Colonic mucosa (tissue), 4 donors: ENCODE results near the gene ZBTB26. TPM values are rescaled to one million over a fixed set of nuclear protein-coding genes. Genes with fewer than 3 reads are reported as not detected.

Experiments
- DNase-seq: peaks from one replicate; pipeline ENCODE4 v3.0.0-alpha.2; 2020
- H3K27ac ChIP-seq: fragments of 200-600 bp; one replicate; pipeline ENCODE4 v1.8.0; 2021
- H3K27me3 ChIP-seq: fragments of 200-600 bp; one replicate; pipeline ENCODE4 v1.8.0; 2021
- H3K36me3 ChIP-seq: fragments of 200-600 bp; one replicate; pipeline ENCODE4 v1.8.0; 2021
- H3K4me1 ChIP-seq: fragments of 200-600 bp; one replicate; pipeline ENCODE4 v1.8.0; 2021; ENCODE audit warnings: mild to moderate bottlenecking
- H3K4me3 ChIP-seq: fragments of 200-600 bp; one replicate; pipeline ENCODE4 v1.8.0; 2021
- H3K9ac ChIP-seq, 2 donors: one replicate each; pipeline ENCODE4 v1.7.0; 2013; ENCODE audit warnings: control low read depth in 2 of 2, low read depth in 2 of 2, low read length in 2 of 2
- H3K9me3 ChIP-seq: fragments of 200-600 bp; one replicate; pipeline ENCODE4 v1.8.0; 2021
- CTCF ChIP-seq: fragments of 200-600 bp; IDR thresholded peaks from one replicate; pipeline ENCODE4 v1.8.0; 2022; ENCODE audit warnings: antibody characterized with exemption, mild to moderate bottlenecking
- intact Hi-C: fragments of 100-400 bp; cut with DNase I; formaldehyde crosslinking; loops from one replicate; pipeline ENCODE4 v1.14.1; 2022
- total RNA-seq, 2 donors: library from RNA; stranded (reverse); fragmentation: NEBNext Ultra II Directional in 1 of 2; extraction: Animal tissue kit (Norgen Biotek cat#: 25700) in 1 of 2; gene quantifications; one replicate each; pipeline ENCODE4 v1.2.1, GENCODE V29; 2021
- donor health status: healthy.
- donor health status: DM: no; HTN: no; CAD: no.
- donor health status: DM: no; HTN: no; CAD: no.

The ZBTB26 gene
- total RNA-seq, 2 donors from 2014 or later, result 4.3 to 6.5 TPM

DNA sequence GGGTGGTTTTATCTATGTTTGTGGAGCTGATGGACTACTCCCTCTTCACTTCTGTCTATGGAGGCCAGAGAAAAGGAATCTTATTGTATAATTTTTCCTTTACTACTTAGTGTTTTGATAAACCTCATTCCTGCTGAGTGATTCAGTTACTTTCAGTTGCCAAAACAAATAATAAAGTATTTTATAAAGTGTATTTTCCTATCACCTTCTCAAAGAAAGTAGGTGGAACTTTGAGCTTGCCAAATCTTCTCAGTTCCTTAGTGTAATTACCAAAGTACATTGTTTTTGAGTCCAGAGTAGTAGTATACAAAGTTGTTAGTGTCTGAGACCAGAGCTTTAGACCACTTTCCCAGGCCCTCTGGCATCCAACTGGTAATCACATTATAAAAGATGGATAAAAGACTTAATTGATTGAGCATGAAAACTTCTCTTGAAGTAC is 23.0 kb upstream of the ZBTB26 start:
- no peak overlapping the region for H3K9ac ChIP-seq
- H3K9me3 ChIP-seq, result no peaks in the 10 kb centered on the region
- DNase-seq, result no peak
- H3K4me3 ChIP-seq, result no peak overlapping the region
- H3K27me3 ChIP-seq, result no peaks in the 10 kb centered on the region
- intact Hi-C loops, result no loop called here
- no peaks in the 10 kb centered on the region for H3K36me3 ChIP-seq
- TF ChIP-seq CTCF, result no peak
- H3K4me1 ChIP-seq, result no peaks in the 10 kb centered on the region
- H3K27ac ChIP-seq, result peak overlapping the region; percentile 25

DNA sequence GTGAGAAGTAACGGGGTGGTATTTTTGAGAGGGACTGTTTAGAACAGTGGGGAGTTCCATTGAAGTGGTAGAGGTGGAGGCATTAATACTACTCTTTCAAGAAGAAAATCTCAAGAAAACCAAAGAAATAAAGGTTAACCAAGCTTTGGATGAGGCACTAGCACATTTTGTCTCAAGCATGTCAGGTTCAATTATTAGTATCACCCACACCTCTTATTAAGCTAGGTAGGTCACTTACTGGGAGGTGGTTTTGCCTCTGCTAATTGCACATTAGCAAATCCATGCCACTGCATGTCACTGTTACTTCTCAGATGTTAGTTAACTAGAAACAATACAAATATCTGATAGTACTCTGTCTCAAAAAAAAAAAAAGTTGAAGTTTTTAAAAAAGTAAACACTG is 19.7 kb upstream of the ZBTB26 start:
- H3K4me1 ChIP-seq, result peaks cover 4% of the 10 kb centered on the region
- H3K4me3 ChIP-seq, result no peak overlapping the region
- H3K27me3 ChIP-seq, result no peaks in the 10 kb centered on the region
- H3K27ac ChIP-seq, result no peak overlapping the region
- no peaks in the 10 kb centered on the region for H3K36me3 ChIP-seq
- intact Hi-C loops, result no loop called here
- H3K9me3 ChIP-seq, result no peaks in the 10 kb centered on the region
- no peak for DNase-seq
- TF ChIP-seq CTCF, result no peak
- no peak overlapping the region for H3K9ac ChIP-seq

DNA sequence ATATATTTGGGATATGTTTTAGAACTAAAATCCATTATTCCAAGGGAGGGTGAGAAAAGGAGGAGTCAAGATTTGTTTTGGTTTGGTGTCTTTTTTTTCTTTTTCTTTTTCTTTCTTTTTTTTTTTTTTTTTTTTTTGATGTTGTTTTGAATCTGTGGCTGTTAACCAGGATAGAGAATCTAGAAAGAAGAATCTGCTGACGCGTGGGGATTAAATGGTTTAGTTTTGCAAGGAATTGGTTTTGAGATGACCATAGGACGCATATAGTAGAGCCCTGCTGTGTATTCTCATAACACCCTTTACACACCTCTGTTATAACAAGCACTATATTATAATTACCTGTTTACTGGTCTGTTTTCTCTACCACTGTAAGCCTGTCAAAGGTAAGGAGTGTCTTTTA is 19.0 kb upstream of the ZBTB26 start:
- TF ChIP-seq CTCF, result no peak
- no peaks in the 10 kb centered on the region for H3K36me3 ChIP-seq
- H3K9me3 ChIP-seq, result no peaks in the 10 kb centered on the region
- H3K27me3 ChIP-seq, result no peaks in the 10 kb centered on the region
- H3K9ac ChIP-seq, result no peak overlapping the region
- no peak overlapping the region for H3K4me3 ChIP-seq
- H3K4me1 ChIP-seq, result peaks cover 4% of the 10 kb centered on the region
- no peak overlapping the region for H3K27ac ChIP-seq
- no peak for DNase-seq
- intact Hi-C loops, result no loop called here

- H3K4me3 ChIP-seq, result no peak overlapping the region
- intact Hi-C loops, result no loop called here
- TF ChIP-seq CTCF, result no peak
- no peak overlapping the region for H3K27ac ChIP-seq
- no peaks in the 10 kb centered on the region for H3K9me3 ChIP-seq
- DNase-seq, result no peak
- H3K27me3 ChIP-seq, result no peaks in the 10 kb centered on the region
- no peaks in the 10 kb centered on the region for H3K36me3 ChIP-seq
- H3K9ac ChIP-seq, result no peak overlapping the region
- peaks cover 4% of the 10 kb centered on the region for H3K4me1 ChIP-seq
Measured at GRCh38 chr9:122949696-122950095, 18.4 kb upstream of the ZBTB26 start.

- DNase-seq, result no peak
- H3K4me1 ChIP-seq, result peaks cover 4% of the 10 kb centered on the region
- H3K4me3 ChIP-seq, result no peak overlapping the region
- peak overlapping the region in 1 of 2 donors; percentile 36 for H3K9ac ChIP-seq
- no peaks in the 10 kb centered on the region for H3K36me3 ChIP-seq
- TF ChIP-seq CTCF, result no peak
- no peaks in the 10 kb centered on the region for H3K9me3 ChIP-seq
- peak overlapping the region; percentile 67 for H3K27ac ChIP-seq
- no peaks in the 10 kb centered on the region for H3K27me3 ChIP-seq
- intact Hi-C loops, result no loop called here
Measured at GRCh38 chr9:122948313-122948712, 17.0 kb upstream of the ZBTB26 start.
